GM19193 (cell line): ENCODE measurements around the gene MPG.

ENCODE experiments used
- POLR2A ChIP-seq: IDR thresholded peaks from 4 replicates; pipeline ENCODE4 v1.6.1; 2011; ENCODE audit not compliant: insufficient read depth, insufficient read length; ENCODE audit errors: extremely low read depth

Gene MPG

GRCh38 chr16:84718-85406, 6.8 kb downstream of the MPG start:
- peak; percentile 15 for TF ChIP-seq POLR2A

GRCh38 chr16:85407-85782, 7.4 kb downstream of the MPG start:
- TF ChIP-seq POLR2A: no peak

GRCh38 chr16:85865-86264, 7.8 kb downstream of the MPG start:
- no peak for TF ChIP-seq POLR2A

- no peak for TF ChIP-seq POLR2A
Observed at GRCh38 chr16:86483-86952, 8.5 kb downstream of the MPG start.

- no peak for TF ChIP-seq POLR2A
Observed at GRCh38 chr16:88613-89012, 10.6 kb downstream of the MPG start.

GRCh38 chr16:89391-90302, 11.6 kb downstream of the MPG start:
- no peak for TF ChIP-seq POLR2A

- no peak for TF ChIP-seq POLR2A
Observed at GRCh38 chr16:91484-91883, 13.5 kb downstream of the MPG start.

- no peak for TF ChIP-seq POLR2A
Observed at GRCh38 chr16:92431-93339, 14.7 kb downstream of the MPG start.

- no peak for TF ChIP-seq POLR2A
Observed at GRCh38 chr16:94918-95265, 16.9 kb downstream of the MPG start.

GRCh38 chr16:96935-97381, 18.9 kb downstream of the MPG start:
- no peak for TF ChIP-seq POLR2A

- TF ChIP-seq POLR2A: no peak
Observed at GRCh38 chr16:97822-98221, 19.8 kb downstream of the MPG start.

- TF ChIP-seq POLR2A: no peak
Observed at GRCh38 chr16:100989-101388, 23.0 kb downstream of the MPG start.

GRCh38 chr16:101586-101985, 23.6 kb downstream of the MPG start:
- no peak for TF ChIP-seq POLR2A

GRCh38 chr16:102060-102855, 24.2 kb downstream of the MPG start:
- TF ChIP-seq POLR2A: no peak
